Astrocyte (in vitro differentiated cells and primary cell): ENCODE measurements around the gene FAS. TPM values are rescaled to one million over a fixed set of nuclear protein-coding genes. Genes with fewer than 3 reads are reported as not detected.

Source experiments
- DNase-seq: peaks from one replicate; pipeline ENCODE4 v3.0.0-alpha.2; 2010; ENCODE audit warnings: low read depth
- FAIRE-seq: peaks from 2 replicates; lab custom pipeline; 2011; peaks lifted over from hg19 to GRCh38; lab: Jason Lieb, UNC
- H2AFZ ChIP-seq: 2 replicates; pipeline ENCODE4 v1.6.0; 2012; ENCODE audit warnings: low read depth, low read length, inconsistent platforms
- H3K27ac ChIP-seq: 2 replicates; pipeline ENCODE4 v1.5.1; 2011; ENCODE audit warnings: low read depth, low read length, inconsistent platforms
- H3K27me3 ChIP-seq: 2 replicates; pipeline ENCODE4 v1.6.0; 2011; ENCODE audit warnings: low read length, inconsistent platforms; ENCODE audit not compliant: insufficient read depth
- H3K36me3 ChIP-seq: 2 replicates; pipeline ENCODE4 v1.5.1; 2011; ENCODE audit warnings: low read length, inconsistent platforms; ENCODE audit not compliant: insufficient read depth
- H3K4me1 ChIP-seq: 2 replicates; pipeline ENCODE4 v1.5.1; 2011; ENCODE audit warnings: low read length, inconsistent platforms; ENCODE audit not compliant: insufficient read depth
- H3K4me2 ChIP-seq: 2 replicates; pipeline ENCODE4 v1.6.0; 2012; ENCODE audit warnings: low read length, inconsistent platforms
- H3K4me3 ChIP-seq: 2 replicates; pipeline ENCODE4 v1.5.1; 2011; ENCODE audit warnings: low read depth, mild to moderate bottlenecking, low read length, inconsistent platforms; ENCODE audit not compliant: insufficient read depth
- H3K79me2 ChIP-seq: 2 replicates; pipeline ENCODE4 v1.6.0; 2012; ENCODE audit warnings: mild to moderate bottlenecking, low read length, inconsistent platforms; ENCODE audit not compliant: insufficient read depth
- H3K9ac ChIP-seq: 2 replicates; pipeline ENCODE4 v1.6.0; 2012; ENCODE audit warnings: mild to moderate bottlenecking, low read length, inconsistent platforms
- H3K9me3 ChIP-seq: 2 replicates; pipeline ENCODE4 v1.5.1; 2012; ENCODE audit warnings: low read depth, mild to moderate bottlenecking, low read length, inconsistent platforms; ENCODE audit not compliant: insufficient read depth
- H4K20me1 ChIP-seq: 2 replicates; pipeline ENCODE4 v1.6.0; 2012; ENCODE audit warnings: low read length, inconsistent platforms; ENCODE audit not compliant: insufficient read depth
- H3K27ac Mint-ChIP-seq: one replicate; pipeline ENCODE4 v1.8.0; 2021; ENCODE audit warnings: mild to moderate bottlenecking, mixed read lengths; ENCODE audit not compliant: unreplicated experiment
- H3K27me3 Mint-ChIP-seq: one replicate; pipeline ENCODE4 v1.8.0; 2021; ENCODE audit warnings: low read depth, mixed read lengths; ENCODE audit not compliant: unreplicated experiment
- H3K36me3 Mint-ChIP-seq: one replicate; pipeline ENCODE4 v1.8.0; 2021; ENCODE audit warnings: low read depth, mixed read lengths; ENCODE audit not compliant: unreplicated experiment
- H3K4me1 Mint-ChIP-seq: one replicate; pipeline ENCODE4 v1.8.0; 2021; ENCODE audit warnings: low read depth, mixed read lengths; ENCODE audit not compliant: unreplicated experiment
- H3K4me3 Mint-ChIP-seq: one replicate; pipeline ENCODE4 v1.8.0; 2021; ENCODE audit warnings: mild to moderate bottlenecking, moderate library complexity, mixed read lengths; ENCODE audit not compliant: unreplicated experiment
- H3K9me3 Mint-ChIP-seq: one replicate; pipeline ENCODE4 v1.8.0; 2021; ENCODE audit warnings: mild to moderate bottlenecking, mixed read lengths; ENCODE audit not compliant: unreplicated experiment
- EZH2 ChIP-seq: IDR thresholded peaks from 2 replicates; pipeline ENCODE4 v1.6.1; 2012; ENCODE audit warnings: mild to moderate bottlenecking, low read length, inconsistent platforms; ENCODE audit not compliant: insufficient read depth
- total RNA-seq: library from RNA; stranded (reverse); gene quantifications from 2 replicates; pipeline ENCODE4 v1.2.1, GENCODE V29; 2021
- TF ChIP-seq, protein P1 (sequence below): IDR thresholded peaks from 2 replicates; pipeline ENCODE4 v1.5.1; 2011; ENCODE audit warnings: low read depth, mild to moderate bottlenecking, inconsistent platforms, low read length, moderate library complexity; ENCODE audit not compliant: insufficient read depth

The FAS gene
- total RNA-seq, 1 donor from 2014 or later, result 32.6 TPM

DNA sequence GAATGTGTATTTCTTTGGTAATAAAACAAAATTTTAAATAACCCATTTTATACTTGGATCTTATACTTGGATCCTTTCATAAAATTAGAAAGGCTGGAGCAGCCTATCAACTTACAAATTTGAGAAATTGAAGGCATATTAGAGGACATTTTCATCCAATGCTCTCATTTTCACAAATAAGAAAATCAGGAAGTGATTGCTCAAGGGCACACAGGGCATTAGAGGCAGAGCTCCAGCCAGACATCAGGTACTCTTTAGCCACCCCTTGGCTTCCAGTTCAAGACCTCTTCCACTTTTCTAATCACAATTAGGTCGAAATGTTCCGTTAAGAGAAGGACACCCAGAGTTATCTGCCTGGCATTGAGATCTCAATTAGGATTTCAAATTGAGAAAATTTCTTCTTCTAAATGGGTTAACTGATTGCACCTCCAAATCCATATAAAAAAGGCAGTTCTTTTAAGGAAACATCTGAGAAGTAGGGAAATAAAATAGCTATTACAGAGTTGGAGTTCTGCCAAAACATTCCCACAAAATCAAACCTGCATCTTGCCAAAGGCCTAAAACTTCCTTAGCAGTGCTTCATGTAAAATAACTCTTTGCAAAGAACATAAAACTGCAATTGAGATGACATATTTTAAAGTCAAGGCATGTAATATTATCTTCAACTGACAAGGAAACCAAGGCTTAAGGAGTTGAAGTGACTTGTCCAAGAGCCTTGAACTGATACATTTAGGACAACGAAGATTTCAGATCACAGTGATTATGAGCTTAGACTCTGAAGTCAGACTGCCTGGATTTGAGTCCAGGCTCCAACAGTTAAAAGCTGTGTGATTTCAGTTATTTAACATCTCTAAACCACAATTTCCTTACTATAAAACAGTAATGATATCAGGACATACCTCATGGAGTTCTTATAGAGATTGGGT is 40.4 kb upstream of the FAS start:
- no peak overlapping the region for H3K27ac Mint-ChIP-seq
- peaks cover 12% of the 10 kb centered on the region for H3K4me1 Mint-ChIP-seq

GRCh38 chr10:88952647-88953111 is 37.9 kb upstream of the FAS start, which contains the start of gene ACTA2:
ACTA2 (minus strand) TSS chr10:88952773; CDS start chr10:88948930, 3,843 bp downstream.
- DNase-seq (peak; percentile 92), FAIRE-seq (peak; percentile 34)
- Histone ChIP-seq H3K4me3 (peak within 1 kb of the TSS; percentile 55), H2AFZ (peak within 1 kb of the TSS; percentile 7), H3K4me1 (peaks cover 22% of the 10 kb centered on the region), H3K4me2 (peak within 1 kb of the TSS; percentile 76), H3K27me3 (no peaks in the 10 kb centered on the region), H3K9me3 (no peaks in the 10 kb centered on the region), H3K36me3 (no peaks in the 10 kb centered on the region), H3K27ac (peak within 1 kb of the TSS; percentile 4), H3K79me2 (peaks cover 35% of the 10 kb centered on the region), H3K9ac (peak within 1 kb of the TSS; percentile 48), H4K20me1 (peaks cover 23% of the 10 kb centered on the region)
- no peak within 1 kb of the TSS for H3K27ac Mint-ChIP-seq
- no peak for TF ChIP-seq EZH2
- TF ChIP-seq, protein P1, sequence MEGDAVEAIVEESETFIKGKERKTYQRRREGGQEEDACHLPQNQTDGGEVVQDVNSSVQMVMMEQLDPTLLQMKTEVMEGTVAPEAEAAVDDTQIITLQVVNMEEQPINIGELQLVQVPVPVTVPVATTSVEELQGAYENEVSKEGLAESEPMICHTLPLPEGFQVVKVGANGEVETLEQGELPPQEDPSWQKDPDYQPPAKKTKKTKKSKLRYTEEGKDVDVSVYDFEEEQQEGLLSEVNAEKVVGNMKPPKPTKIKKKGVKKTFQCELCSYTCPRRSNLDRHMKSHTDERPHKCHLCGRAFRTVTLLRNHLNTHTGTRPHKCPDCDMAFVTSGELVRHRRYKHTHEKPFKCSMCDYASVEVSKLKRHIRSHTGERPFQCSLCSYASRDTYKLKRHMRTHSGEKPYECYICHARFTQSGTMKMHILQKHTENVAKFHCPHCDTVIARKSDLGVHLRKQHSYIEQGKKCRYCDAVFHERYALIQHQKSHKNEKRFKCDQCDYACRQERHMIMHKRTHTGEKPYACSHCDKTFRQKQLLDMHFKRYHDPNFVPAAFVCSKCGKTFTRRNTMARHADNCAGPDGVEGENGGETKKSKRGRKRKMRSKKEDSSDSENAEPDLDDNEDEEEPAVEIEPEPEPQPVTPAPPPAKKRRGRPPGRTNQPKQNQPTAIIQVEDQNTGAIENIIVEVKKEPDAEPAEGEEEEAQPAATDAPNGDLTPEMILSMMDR, result no peak
- peak within 1 kb of the TSS; percentile 78 for H3K4me3 Mint-ChIP-seq
- no peaks in the 10 kb centered on the region for H3K27me3 Mint-ChIP-seq
- peaks cover 3% of the 10 kb centered on the region for H3K9me3 Mint-ChIP-seq
- no peaks in the 10 kb centered on the region for H3K36me3 Mint-ChIP-seq
- peaks cover 12% of the 10 kb centered on the region for H3K4me1 Mint-ChIP-seq

More for the DNA sequence above, 40.4 kb upstream of the FAS start:
- peak overlapping the region; percentile 76 for H3K4me2 ChIP-seq
- H3K9ac ChIP-seq, result peak overlapping the region; percentile 48
- peak overlapping the region; percentile 78 for H3K4me3 Mint-ChIP-seq
- peaks cover 3% of the 10 kb centered on the region for H3K36me3 Mint-ChIP-seq
- peak overlapping the region; percentile 55 for H3K4me3 ChIP-seq
- peaks cover 28% of the 10 kb centered on the region for H3K4me1 ChIP-seq
- DNase-seq (no peak), FAIRE-seq (peak; percentile 45)
- no peaks in the 10 kb centered on the region for H3K36me3 ChIP-seq
- no peaks in the 10 kb centered on the region for H3K27me3 Mint-ChIP-seq
- peaks cover 3% of the 10 kb centered on the region for H3K9me3 Mint-ChIP-seq
- H3K27me3 ChIP-seq, result no peaks in the 10 kb centered on the region
- peaks cover 31% of the 10 kb centered on the region for H4K20me1 ChIP-seq
- TF ChIP-seq, protein P1, result no peak
- no peak for TF ChIP-seq EZH2
- no peaks in the 10 kb centered on the region for H3K9me3 ChIP-seq
- H3K79me2 ChIP-seq, result peaks cover 43% of the 10 kb centered on the region
- H3K27ac ChIP-seq, result no peak overlapping the region
- no peak overlapping the region for H2AFZ ChIP-seq
